Thoracic aorta (tissue), 2 donors: ENCODE results near the gene SPRED3. TPM values are rescaled to one million over a fixed set of nuclear protein-coding genes. Genes with fewer than 3 reads are reported as not detected.

Experiments used
- ATAC-seq: fragments of 150-250 bp; one replicate; pipeline ENCODE4 v1.8.0; 2017; ENCODE audit warnings: low read depth; ENCODE audit not compliant: insufficient number of reproducible peaks, low FRiP score
- DNase-seq: peaks from one replicate; pipeline ENCODE4 v3.0.0-alpha.2; 2020; ENCODE audit warnings: low spot score
- H3K27ac ChIP-seq, 2 donors: fragments of 200-600 bp; sonication (generic); 1 replicate in 1 of 2; 2 replicates in 1 of 2; pipeline ENCODE4 v1.5.1; 2016; ENCODE audit warnings: mild to moderate bottlenecking in 2 of 2, moderate library complexity in 2 of 2
- H3K27me3 ChIP-seq: fragments of 200-600 bp; sonication (generic); replicated peaks from 2 replicates; pipeline ENCODE4 v1.6.0; 2016; ENCODE audit warnings: mild to moderate bottlenecking; ENCODE audit not compliant: insufficient read depth
- H3K36me3 ChIP-seq: fragments of 200-600 bp; sonication (generic); one replicate; pipeline ENCODE4 v1.5.1; 2016
- H3K4me1 ChIP-seq, 2 donors: fragments of 200-600 bp; sonication (generic); 1 replicate in 1 of 2; 2 replicates in 1 of 2; pipeline versions ENCODE4 v1.5.1 to v1.6.0; 2016; ENCODE audit warnings: low read depth in 2 of 2, mild to moderate bottlenecking in 1 of 2; ENCODE audit not compliant: control insufficient read depth in 1 of 2
- H3K4me3 ChIP-seq: fragments of 200-600 bp; sonication (generic); 2 replicates; pipeline ENCODE4 v1.5.1; 2016; ENCODE audit warnings: mild to moderate bottlenecking
- H3K9me3 ChIP-seq: fragments of 200-600 bp; sonication (generic); 2 replicates; pipeline ENCODE4 v1.5.1; 2016
- total RNA-seq, 2 donors: library from RNA; depleted of rRNA; stranded (reverse); fragments of >200 nt; gene quantifications; one replicate each; pipeline versions ENCODE4 v1.1.0 to v1.2.3, GENCODE V29; 2016
- TF ChIP-seq, protein P1 (sequence below): fragments of 200-600 bp; sonication (generic); IDR thresholded peaks from one replicate; pipeline ENCODE4 v1.5.1; 2019; ENCODE audit warnings: antibody characterized with exemption

SPRED3 gene
- total RNA-seq, 2 donors from 2014 or later, result 4.1 to 16.4 TPM

DNA sequence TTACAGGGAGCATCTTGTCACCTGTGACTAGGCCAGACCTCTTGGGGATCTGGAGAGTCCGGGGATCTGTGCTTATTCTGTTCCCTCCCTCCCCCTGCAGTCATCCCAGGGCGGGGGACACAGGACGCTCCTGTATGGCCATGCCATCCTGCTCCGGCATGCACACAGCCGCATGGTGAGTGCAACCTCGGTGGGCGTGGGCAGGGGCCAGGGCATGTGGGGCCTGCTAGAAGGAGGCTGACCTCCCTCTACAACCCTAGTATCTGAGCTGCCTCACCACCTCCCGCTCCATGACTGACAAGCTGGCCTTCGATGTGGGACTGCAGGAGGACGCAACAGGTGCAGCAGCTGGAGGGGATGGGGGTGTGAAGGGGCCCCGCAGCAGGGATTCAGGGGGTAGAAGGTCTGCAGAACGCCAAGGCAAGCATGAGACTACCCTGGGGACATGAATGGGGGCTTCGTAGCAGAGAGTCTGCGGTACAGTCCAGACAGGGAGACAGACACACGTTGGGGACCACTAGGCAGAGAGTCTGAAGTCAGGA is 55.0 kb downstream of the SPRED3 start:
- Histone ChIP-seq H3K9me3 (no peaks in the 10 kb centered on the region), H3K4me1 (no peaks in the 10 kb centered on the region), H3K27ac (no peak overlapping the region), H3K36me3 (no peaks in the 10 kb centered on the region), H3K27me3 (no peaks in the 10 kb centered on the region), H3K4me3 (no peak overlapping the region)
- no peak for ATAC-seq
- TF ChIP-seq, protein P1, sequence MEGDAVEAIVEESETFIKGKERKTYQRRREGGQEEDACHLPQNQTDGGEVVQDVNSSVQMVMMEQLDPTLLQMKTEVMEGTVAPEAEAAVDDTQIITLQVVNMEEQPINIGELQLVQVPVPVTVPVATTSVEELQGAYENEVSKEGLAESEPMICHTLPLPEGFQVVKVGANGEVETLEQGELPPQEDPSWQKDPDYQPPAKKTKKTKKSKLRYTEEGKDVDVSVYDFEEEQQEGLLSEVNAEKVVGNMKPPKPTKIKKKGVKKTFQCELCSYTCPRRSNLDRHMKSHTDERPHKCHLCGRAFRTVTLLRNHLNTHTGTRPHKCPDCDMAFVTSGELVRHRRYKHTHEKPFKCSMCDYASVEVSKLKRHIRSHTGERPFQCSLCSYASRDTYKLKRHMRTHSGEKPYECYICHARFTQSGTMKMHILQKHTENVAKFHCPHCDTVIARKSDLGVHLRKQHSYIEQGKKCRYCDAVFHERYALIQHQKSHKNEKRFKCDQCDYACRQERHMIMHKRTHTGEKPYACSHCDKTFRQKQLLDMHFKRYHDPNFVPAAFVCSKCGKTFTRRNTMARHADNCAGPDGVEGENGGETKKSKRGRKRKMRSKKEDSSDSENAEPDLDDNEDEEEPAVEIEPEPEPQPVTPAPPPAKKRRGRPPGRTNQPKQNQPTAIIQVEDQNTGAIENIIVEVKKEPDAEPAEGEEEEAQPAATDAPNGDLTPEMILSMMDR, result no peak
- no peak for DNase-seq

DNA sequence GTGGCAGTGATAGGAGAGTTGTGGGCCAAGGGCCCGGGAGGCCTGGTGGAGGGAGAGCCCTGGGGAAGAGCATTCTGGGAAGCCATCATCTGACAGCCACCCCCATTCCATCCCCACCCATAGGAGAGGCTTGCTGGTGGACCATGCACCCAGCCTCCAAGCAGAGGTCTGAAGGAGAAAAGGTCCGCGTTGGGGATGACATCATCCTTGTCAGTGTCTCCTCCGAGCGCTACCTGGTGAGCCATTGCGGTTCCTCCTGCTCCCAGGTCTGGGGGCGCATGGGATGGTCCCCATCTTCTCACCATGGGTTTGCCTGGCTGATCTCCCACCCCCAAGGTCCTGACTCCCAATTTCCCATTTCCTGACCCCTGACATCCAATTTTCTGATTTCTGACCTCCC is 55.5 kb downstream of the SPRED3 start:
- TF ChIP-seq, protein P1, result no peak
- no peak for ATAC-seq

DNA sequence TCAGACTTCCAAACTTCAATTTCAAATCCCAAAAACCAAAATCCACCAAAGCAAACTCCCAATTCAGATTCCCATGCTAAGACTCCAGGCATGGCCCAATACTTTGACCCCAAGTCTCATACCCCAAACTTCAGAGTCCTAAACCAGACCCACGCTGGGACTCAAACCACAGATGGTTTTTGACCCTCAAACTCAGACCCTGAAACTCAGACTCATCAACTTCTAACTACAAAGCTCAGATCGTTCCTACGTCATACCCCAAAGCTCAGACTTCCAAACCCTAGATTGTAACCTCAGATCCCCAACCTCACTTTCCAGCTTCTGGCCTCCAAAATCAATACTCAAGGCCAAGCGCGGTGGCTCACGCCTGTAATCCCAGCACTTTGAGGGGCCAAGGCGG is 56.9 kb downstream of the SPRED3 start:
- Histone ChIP-seq H3K36me3 (no peaks in the 10 kb centered on the region), H3K27ac (no peak overlapping the region), H3K4me1 (no peaks in the 10 kb centered on the region), H3K27me3 (no peaks in the 10 kb centered on the region), H3K4me3 (no peak overlapping the region), H3K9me3 (no peaks in the 10 kb centered on the region)
- DNase-seq (no peak), ATAC-seq (no peak)
- TF ChIP-seq, protein P1, result no peak

More for the DNA sequence above, 55.5 kb downstream of the SPRED3 start:
- H3K27me3 ChIP-seq, result no peaks in the 10 kb centered on the region
- DNase-seq, result no peak
- H3K9me3 ChIP-seq, result no peaks in the 10 kb centered on the region
- no peaks in the 10 kb centered on the region for H3K4me1 ChIP-seq
- H3K27ac ChIP-seq, result no peak overlapping the region
- H3K36me3 ChIP-seq, result no peaks in the 10 kb centered on the region
- no peak overlapping the region for H3K4me3 ChIP-seq

GRCh38 chr19:38448225-38448624 is 59.7 kb downstream of the SPRED3 start:
- H3K27ac ChIP-seq, result no peak overlapping the region
- H3K36me3 ChIP-seq, result no peaks in the 10 kb centered on the region
- H3K4me1 ChIP-seq, result no peaks in the 10 kb centered on the region
- no peaks in the 10 kb centered on the region for H3K9me3 ChIP-seq
- no peaks in the 10 kb centered on the region for H3K27me3 ChIP-seq
- TF ChIP-seq, protein P1, result no peak
- ATAC-seq, result no peak
- H3K4me3 ChIP-seq, result no peak overlapping the region
- DNase-seq, result no peak

Other genes starting within 250 kb of the SPRED3 start
- gene DPF1, start 164.5 kb upstream of the SPRED3 start, total RNA-seq, result 1 to 10 TPM in 1 of 2 donors, under 1 TPM in 1; 0.85 to 1.2 TPM
- 100 to 1,000 TPM; 618 to 908 TPM for gene PPP1R14A, start 132.3 kb upstream of the SPRED3 start, total RNA-seq
- 100 to 1,000 TPM; 218 to 480 TPM for gene SPINT2, start 124.1 kb upstream of the SPRED3 start, total RNA-seq
- gene C19orf33, start 84.4 kb upstream of the SPRED3 start, total RNA-seq, result 1 to 10 TPM in 1 of 2 donors, not detected in 1; 6.7 TPM
- 10 to 100 TPM; 14.9 to 31.0 TPM for gene YIF1B, start 72.8 kb upstream of the SPRED3 start, total RNA-seq
- gene KCNK6, start 68.9 kb upstream of the SPRED3 start, total RNA-seq, result 10 to 100 TPM; 16.1 to 34.3 TPM
- gene CATSPERG, start 52.9 kb upstream of the SPRED3 start, total RNA-seq, result 10 to 100 TPM in 1 of 2 donors, 1 to 10 TPM in 1; 8.7 to 11.9 TPM
- 100 to 1,000 TPM; 173 to 178 TPM for gene PSMD8, start 14.1 kb upstream of the SPRED3 start, total RNA-seq
- gene GGN, start 663 bp upstream of the SPRED3 start, total RNA-seq, result 1 to 10 TPM; 1.5 to 6.0 TPM
- 10 to 100 TPM; 20.0 to 34.0 TPM for gene FAM98C, start 14.4 kb downstream of the SPRED3 start, total RNA-seq
- 10 to 100 TPM in 1 of 2 donors, 1 to 10 TPM in 1; 3.6 to 16.9 TPM for gene RASGRP4, start 37.5 kb downstream of the SPRED3 start, total RNA-seq
- gene RYR1, start 45.0 kb downstream of the SPRED3 start, total RNA-seq, result 1 to 10 TPM; 3.8 to 4.3 TPM
- 10 to 100 TPM in 1 of 2 donors, 1 to 10 TPM in 1; 4.6 to 33.7 TPM for gene MAP4K1, start 229.3 kb downstream of the SPRED3 start, total RNA-seq
- gene EIF3K, start 230.5 kb downstream of the SPRED3 start, total RNA-seq, result 100 to 1,000 TPM; 237 to 302 TPM